HEK293 (cell line): Measurements from ENCODE around the gene RSRP1.
"Not testable (repeated sequence)": the region's sequence is repeated elsewhere in the genome, so short reads cannot be mapped to it uniquely, and the experiment has no call there.

Experiments used
- SETDB1 ChIP-seq: IDR thresholded peaks from one replicate; pipeline ENCODE4 v1.6.1; 2017; ENCODE audit warnings: mild to moderate bottlenecking, low read length, moderate library complexity, mixed read lengths; ENCODE audit not compliant: insufficient read length
- SP2 ChIP-seq: fragments of 450-650 bp; formaldehyde crosslinking; IDR thresholded peaks from 2 replicates; pipeline ENCODE4 v1.5.1; 2016; ENCODE audit warnings: missing biosample characterization, missing genetic modification characterization
- SP3 ChIP-seq: fragments of 450-650 bp; formaldehyde crosslinking; IDR thresholded peaks from 2 replicates; pipeline ENCODE4 v1.5.1; 2016; ENCODE audit warnings: missing biosample characterization, missing genetic modification characterization
- ZBTB7A ChIP-seq: fragments of 450-650 bp; formaldehyde crosslinking; IDR thresholded peaks from 2 replicates; pipeline ENCODE4 v1.5.1; 2016; ENCODE audit warnings: low read depth, missing biosample characterization, missing genetic modification characterization
- ZNF24 ChIP-seq: fragments of 450-650 bp; formaldehyde crosslinking; IDR thresholded peaks from 2 replicates; pipeline ENCODE4 v1.5.1; 2016; ENCODE audit warnings: missing biosample characterization, missing genetic modification characterization
- ZNF324 ChIP-seq: fragments of 450-650 bp; formaldehyde crosslinking; IDR thresholded peaks from 2 replicates; pipeline ENCODE4 v1.5.1; 2016; ENCODE audit warnings: missing biosample characterization, missing genetic modification characterization
- ZNF350 ChIP-seq: fragments of 450-650 bp; formaldehyde crosslinking; IDR thresholded peaks from 2 replicates; pipeline ENCODE4 v1.5.0; 2017; ENCODE audit warnings: missing biosample characterization, mild to moderate bottlenecking, missing genetic modification characterization
- ZNF366 ChIP-seq: fragments of 450-650 bp; formaldehyde crosslinking; conservative IDR thresholded peaks from 2 replicates; pipeline ENCODE4 v1.5.1; 2016; ENCODE audit warnings: missing biosample characterization, missing genetic modification characterization
- ZNF777 ChIP-seq: fragments of 450-650 bp; formaldehyde crosslinking; IDR thresholded peaks from 2 replicates; pipeline ENCODE4 v1.5.1; 2017; ENCODE audit warnings: missing biosample characterization, missing genetic modification characterization, borderline replicate concordance
- ZNF785 ChIP-seq: fragments of 450-650 bp; formaldehyde crosslinking; IDR thresholded peaks from 2 replicates; pipeline ENCODE4 v1.5.1; 2016; ENCODE audit warnings: missing biosample characterization, missing genetic modification characterization
- TF ChIP-seq, protein P1 (sequence below): fragments of 450-650 bp; formaldehyde crosslinking; IDR thresholded peaks from 2 replicates; pipeline ENCODE4 v1.5.1; 2016; ENCODE audit warnings: missing biosample characterization, missing genetic modification characterization
- TF ChIP-seq, protein P2 (sequence below): fragments of 450-650 bp; formaldehyde crosslinking; IDR thresholded peaks from 2 replicates; pipeline ENCODE4 v1.5.1; 2016; ENCODE audit warnings: missing biosample characterization, missing genetic modification characterization
- TF ChIP-seq, protein P3 (sequence below): fragments of 450-650 bp; formaldehyde crosslinking; IDR thresholded peaks from 2 replicates; pipeline ENCODE4 v1.5.1; 2016; ENCODE audit warnings: missing biosample characterization, missing genetic modification characterization

DNA sequence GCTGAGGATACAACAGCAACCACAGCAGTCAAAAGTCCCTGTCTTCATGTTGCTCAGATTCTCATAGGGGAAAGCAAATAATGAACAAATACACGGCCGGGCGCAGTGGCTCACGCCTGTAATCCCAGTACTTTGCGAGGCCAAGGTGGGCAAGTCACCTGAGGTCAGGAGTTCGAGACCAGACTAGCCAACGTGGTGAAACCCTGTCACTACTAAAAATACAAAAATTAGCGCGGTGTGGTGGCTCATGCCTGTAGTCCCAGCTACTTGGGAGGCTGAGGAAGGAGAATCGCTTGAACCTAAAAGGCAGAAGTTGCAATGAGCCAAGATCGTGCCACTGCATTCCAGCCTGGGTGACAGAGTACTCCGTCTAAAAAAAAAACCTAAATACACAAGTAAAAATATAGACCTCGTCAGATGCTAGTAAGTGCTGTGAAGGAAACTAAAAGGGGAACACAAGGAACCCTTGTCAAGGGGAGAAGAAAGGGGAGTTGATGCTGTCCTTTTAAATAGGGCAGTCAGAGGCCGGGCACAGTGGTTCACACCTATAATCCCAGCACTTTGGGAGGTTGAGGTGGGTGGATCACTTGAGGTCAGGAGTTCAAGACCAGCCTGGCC lies 21.0 kb upstream of the RSRP1 start:
- not testable (repeated sequence) for TF ChIP-seq ZNF777 (tag by site-specific recombination); ZNF350; SETDB1; SP3 (tag by site-specific recombination); ZNF785 (tag by site-specific recombination); ZNF366 (tag by site-specific recombination); SP2 (tag by site-specific recombination); ZNF24 (tag by site-specific recombination); ZBTB7A (tag by site-specific recombination); ZNF324 (tag by site-specific recombination)
- TF ChIP-seq, protein P1, sequence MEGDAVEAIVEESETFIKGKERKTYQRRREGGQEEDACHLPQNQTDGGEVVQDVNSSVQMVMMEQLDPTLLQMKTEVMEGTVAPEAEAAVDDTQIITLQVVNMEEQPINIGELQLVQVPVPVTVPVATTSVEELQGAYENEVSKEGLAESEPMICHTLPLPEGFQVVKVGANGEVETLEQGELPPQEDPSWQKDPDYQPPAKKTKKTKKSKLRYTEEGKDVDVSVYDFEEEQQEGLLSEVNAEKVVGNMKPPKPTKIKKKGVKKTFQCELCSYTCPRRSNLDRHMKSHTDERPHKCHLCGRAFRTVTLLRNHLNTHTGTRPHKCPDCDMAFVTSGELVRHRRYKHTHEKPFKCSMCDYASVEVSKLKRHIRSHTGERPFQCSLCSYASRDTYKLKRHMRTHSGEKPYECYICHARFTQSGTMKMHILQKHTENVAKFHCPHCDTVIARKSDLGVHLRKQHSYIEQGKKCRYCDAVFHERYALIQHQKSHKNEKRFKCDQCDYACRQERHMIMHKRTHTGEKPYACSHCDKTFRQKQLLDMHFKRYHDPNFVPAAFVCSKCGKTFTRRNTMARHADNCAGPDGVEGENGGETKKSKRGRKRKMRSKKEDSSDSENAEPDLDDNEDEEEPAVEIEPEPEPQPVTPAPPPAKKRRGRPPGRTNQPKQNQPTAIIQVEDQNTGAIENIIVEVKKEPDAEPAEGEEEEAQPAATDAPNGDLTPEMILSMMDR (tag by site-specific recombination): not testable (repeated sequence)
- TF ChIP-seq, protein P2, sequence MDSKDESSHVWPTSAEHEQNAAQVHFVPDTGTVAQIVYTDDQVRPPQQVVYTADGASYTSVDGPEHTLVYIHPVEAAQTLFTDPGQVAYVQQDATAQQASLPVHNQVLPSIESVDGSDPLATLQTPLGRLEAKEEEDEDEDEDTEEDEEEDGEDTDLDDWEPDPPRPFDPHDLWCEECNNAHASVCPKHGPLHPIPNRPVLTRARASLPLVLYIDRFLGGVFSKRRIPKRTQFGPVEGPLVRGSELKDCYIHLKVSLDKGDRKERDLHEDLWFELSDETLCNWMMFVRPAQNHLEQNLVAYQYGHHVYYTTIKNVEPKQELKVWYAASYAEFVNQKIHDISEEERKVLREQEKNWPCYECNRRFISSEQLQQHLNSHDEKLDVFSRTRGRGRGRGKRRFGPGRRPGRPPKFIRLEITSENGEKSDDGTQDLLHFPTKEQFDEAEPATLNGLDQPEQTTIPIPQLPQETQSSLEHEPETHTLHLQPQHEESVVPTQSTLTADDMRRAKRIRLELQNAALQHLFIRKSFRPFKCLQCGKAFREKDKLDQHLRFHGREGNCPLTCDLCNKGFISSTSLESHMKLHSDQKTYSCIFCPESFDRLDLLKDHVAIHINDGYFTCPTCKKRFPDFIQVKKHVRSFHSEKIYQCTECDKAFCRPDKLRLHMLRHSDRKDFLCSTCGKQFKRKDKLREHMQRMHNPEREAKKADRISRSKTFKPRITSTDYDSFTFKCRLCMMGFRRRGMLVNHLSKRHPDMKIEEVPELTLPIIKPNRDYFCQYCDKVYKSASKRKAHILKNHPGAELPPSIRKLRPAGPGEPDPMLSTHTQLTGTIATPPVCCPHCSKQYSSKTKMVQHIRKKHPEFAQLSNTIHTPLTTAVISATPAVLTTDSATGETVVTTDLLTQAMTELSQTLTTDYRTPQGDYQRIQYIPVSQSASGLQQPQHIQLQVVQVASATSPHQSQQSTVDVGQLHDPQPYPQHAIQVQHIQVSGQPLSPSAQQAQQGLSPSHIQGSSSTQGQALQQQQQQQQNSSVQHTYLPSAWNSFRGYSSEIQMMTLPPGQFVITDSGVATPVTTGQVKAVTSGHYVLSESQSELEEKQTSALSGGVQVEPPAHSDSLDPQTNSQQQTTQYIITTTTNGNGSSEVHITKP (tag by site-specific recombination): not testable (repeated sequence)
- TF ChIP-seq, protein P3, sequence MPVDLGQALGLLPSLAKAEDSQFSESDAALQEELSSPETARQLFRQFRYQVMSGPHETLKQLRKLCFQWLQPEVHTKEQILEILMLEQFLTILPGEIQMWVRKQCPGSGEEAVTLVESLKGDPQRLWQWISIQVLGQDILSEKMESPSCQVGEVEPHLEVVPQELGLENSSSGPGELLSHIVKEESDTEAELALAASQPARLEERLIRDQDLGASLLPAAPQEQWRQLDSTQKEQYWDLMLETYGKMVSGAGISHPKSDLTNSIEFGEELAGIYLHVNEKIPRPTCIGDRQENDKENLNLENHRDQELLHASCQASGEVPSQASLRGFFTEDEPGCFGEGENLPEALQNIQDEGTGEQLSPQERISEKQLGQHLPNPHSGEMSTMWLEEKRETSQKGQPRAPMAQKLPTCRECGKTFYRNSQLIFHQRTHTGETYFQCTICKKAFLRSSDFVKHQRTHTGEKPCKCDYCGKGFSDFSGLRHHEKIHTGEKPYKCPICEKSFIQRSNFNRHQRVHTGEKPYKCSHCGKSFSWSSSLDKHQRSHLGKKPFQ (tag by site-specific recombination): not testable (repeated sequence)
